GM21447 (cell line): ENCODE data around the gene TRMT1L.
"Not testable (repeated sequence)": the region's sequence is repeated elsewhere in the genome, so short reads cannot be mapped to it uniquely, and the experiment has no call there.

Experiments used
- ATAC-seq: cut with Tn5 transposase; IDR thresholded peaks from one replicate; pipeline ENCODE4 v1.9.1; 2021; ENCODE audit not compliant: unreplicated experiment

TRMT1L gene, protein sequence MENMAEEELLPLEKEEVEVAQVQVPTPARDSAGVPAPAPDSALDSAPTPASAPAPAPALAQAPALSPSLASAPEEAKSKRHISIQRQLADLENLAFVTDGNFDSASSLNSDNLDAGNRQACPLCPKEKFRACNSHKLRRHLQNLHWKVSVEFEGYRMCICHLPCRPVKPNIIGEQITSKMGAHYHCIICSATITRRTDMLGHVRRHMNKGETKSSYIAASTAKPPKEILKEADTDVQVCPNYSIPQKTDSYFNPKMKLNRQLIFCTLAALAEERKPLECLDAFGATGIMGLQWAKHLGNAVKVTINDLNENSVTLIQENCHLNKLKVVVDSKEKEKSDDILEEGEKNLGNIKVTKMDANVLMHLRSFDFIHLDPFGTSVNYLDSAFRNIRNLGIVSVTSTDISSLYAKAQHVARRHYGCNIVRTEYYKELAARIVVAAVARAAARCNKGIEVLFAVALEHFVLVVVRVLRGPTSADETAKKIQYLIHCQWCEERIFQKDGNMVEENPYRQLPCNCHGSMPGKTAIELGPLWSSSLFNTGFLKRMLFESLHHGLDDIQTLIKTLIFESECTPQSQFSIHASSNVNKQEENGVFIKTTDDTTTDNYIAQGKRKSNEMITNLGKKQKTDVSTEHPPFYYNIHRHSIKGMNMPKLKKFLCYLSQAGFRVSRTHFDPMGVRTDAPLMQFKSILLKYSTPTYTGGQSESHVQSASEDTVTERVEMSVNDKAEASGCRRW

DNA sequence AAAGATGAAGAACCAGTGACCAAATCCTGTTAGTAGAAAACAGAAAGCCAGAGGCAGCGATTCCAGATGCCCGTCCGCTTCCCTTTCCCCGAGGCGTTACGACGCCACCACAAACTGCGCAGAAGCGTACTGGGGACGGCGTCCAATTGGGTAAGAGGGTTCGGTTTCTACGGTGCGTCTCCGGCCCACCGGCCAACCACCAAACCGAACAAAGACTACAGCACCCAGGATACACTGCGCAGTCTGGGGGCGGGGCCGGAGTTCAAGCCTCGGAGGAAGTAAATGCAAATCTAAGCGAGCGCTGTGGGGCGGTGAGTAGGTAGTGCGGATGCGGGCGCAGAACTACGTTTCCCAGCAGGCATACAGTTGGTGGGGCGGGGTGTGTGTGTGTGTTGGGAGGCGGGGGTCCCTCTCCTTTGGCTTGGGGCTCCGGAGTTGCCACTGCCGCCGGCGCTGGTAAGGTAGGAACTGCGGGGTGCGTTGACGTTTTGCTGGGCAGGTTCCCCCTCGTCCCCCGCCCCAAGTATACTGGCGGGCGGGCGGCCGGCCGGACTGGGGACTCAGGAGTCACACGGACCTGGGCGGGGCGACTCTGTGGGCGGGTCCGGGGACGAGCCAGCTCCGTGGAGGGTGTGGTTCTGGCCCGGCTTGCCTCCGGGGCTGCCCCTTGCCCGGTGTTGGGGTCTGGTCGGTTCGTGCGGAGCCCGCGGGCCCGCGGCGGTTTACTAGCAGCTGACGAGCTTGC lies at the start of gene TRMT1L, which contains the start of gene SWT1:
Gene TRMT1L (minus strand): TSS at position 100 of the 745 bp plus-strand sequence. CDS start 241 bp downstream, outside the sequence.
Gene SWT1 (plus strand): TSS at position 314 of the 745 bp plus-strand sequence. CDS start 3,675 bp downstream, outside the sequence.
- peak; percentile 92 for ATAC-seq

DNA sequence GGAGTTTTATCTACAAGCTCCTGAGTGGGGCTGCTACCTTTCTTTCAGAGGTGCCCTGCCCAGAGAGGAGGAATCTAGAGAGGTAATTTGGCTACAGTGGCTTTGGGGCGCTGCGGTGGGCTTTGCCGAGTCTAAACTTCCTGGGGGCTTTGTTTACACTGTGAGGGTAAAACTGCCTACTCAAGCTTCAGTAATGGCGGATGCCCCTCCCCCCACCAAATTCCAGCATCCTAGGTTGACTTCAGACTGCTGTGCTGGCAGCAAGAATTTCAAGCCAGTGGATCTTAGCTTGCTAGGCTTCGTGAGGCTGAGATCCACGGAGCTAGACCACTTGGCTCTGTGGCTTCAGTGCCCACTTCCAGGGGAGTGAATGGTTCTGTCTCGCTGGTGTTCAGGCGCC lies 44.1 kb upstream of the TRMT1L start:
- ATAC-seq: no peak

DNA sequence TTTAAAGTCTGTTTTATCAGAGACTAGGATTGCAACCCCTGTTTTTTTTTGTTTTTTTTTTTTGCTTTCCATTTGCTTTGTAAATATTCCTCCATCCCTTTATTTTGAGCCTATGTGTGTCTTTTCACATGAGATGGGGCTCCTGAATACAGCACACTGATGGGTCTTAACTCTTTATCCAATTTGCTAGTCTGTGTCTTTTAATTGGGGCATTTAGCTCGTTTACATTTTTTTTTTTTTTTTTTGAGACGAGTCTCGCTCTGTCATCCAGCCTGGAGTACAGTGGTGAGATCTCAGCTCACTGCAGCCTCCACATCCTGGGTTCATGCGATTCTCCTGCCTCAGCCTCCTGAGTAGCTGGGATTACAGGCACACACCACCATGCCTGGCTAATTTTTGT lies 42.0 kb upstream of the TRMT1L start:
- ATAC-seq: not testable (repeated sequence)

DNA sequence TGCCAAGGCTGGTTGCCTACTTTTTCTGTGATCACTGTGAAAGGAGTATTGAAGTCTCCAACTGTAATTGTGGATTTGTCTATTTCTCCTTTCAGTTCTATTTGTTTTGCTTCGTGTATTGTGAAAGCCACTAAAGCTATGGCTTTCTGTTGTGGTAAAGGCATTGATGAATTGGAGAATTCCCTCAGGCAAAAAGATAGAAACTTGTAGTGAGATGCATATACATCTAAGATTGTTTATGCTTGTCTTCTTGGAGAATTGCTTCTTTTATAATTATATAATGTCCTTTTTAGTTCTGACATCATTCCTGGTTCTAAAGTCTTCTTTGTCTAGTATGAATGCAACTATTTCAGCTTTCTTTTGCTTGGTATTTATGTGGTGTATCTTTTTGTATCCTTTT lies 37.0 kb upstream of the TRMT1L start:
- ATAC-seq: no peak

DNA sequence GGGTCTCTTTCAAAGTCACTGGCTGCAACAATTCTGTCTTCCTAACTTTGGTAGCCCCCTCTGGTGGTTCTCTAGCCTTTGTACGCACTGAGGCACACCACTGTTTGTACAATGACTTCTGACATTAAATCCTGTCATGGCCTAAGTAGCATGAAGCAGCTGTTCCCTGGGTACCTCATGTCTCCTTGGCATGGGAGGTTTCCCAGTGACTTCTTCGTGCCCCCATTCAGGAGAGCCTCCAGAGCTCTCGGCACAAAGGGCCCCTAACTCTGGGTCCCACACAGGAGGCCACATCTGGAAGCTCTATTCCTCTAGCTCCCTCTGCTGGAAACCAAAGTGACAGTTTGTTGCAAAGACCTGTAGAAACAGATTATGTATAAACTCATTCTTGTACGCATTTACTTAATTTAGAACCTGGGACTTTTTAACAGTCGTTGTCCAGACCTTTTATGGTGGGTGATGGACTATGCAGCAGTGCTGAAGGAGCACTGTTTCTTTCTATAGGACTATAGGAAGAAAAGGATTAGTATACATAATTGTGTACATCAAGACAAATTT lies 13.6 kb upstream of the TRMT1L start:
- ATAC-seq: peak; percentile 88

DNA sequence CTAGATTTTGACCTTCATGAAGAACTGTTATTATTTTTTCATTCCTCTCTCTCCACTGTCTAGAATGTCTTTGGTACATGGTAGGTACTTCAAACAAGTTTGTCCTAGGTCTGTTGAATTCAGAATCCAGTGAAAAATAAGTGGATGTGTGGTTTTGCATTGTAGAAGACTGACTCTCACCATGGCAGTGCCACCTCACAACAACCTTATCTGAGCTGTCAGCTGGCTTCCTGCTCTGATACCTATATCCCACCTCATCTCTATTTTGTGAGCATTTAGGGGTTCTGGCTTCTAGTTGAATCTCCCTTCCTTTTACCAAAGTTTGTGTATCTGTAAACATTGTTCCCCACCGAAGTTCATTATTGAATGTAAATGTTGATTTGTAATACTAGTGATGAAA lies 9.4 kb upstream of the TRMT1L start:
- no peak for ATAC-seq

DNA sequence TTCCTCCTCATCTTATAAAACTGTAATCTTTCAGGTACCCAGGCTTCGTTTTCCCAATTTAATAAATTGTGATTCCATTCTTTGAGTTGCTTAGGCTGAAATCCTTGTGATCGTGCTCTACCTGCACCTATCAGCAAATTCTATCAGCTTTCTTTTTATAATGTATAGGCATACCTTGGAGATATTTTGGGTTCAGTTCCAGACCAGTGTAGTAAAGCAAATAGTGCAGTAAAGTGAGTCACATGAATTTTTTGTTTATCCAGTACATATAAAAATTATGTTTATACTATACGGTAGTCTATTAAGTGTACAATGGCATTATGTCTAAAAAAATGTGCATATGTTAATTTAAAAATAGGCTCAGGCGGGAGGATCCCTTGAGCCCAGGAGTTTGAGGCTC lies 5.7 kb upstream of the TRMT1L start:
- no peak for ATAC-seq

DNA sequence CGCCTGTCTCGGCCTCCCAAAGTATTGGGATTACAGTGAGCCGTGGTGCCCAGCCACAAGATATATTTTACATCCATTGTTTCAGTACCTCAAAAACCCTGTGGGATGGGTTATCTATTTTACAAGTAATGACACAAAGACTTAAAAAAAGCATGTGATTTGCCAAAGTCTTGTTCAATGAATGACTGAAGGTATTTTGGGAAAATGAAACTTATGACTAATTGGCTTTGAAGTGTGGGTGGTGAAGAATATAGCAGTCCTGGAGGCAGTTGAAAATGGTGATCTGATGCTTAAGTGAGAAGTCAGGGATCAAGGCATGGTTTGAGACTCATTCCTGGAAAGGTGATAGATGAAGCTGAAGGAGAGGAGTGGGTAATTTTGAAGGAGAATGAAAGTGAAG lies 3.2 kb upstream of the TRMT1L start:
- no peak for ATAC-seq

DNA sequence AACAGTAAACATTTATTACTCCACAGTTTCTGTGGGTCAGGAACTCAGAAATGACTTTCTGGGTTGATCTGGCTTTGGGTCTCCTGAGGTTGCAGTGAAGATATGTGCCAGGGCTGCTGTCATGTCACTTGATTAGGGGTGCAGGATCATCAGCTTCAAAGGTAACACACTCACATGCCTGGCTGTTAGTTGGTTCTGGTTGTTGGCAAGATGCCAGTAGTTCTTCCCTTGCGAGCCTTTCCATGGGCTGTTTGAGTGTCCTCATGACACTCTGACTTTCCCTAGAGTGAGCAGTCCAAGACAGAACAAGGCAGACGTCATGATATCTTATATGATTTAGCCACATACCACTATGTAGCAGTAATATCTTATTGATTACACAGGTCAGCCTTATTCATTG lies 2.0 kb upstream of the TRMT1L start:
- ATAC-seq: no peak

DNA sequence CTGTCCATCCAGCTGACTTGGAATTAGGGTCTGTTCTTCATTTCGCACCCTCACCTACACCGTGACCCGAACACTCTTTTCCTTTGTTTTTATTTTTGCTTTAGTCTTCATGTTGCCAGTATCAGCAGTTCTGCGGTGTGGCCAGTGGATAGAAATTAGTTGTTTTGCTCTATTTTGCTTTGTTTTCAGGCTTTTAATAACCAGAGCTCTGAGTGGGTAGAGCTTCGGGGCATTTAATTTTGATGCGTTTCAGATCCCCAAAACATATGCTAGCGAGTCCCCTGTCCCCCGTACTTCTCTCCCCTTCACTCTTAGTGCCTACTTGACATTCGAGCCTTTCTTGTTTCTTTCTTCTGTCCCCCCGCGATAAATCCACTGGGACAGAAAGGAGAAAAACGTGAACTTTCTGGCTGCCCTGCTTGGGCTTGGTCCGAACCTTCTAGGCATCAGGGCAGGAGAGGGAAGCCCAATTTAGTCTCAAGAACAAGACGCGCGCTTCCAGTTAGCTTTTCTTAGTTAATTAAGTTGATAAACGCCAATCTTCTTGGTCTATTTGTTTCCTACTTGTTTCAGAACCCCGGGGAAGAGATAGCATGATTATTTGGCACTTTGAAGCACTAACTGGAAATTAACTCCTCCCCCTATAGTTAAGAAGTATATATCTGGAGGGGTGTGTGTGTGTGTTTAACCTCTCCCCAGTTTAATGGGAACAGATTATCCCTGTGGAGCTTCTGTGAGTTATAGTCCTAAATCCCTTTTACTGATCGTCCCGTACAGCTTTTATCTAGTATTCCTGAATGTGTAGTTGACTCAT lies 1.1 kb upstream of the TRMT1L start:
- no peak for ATAC-seq

DNA sequence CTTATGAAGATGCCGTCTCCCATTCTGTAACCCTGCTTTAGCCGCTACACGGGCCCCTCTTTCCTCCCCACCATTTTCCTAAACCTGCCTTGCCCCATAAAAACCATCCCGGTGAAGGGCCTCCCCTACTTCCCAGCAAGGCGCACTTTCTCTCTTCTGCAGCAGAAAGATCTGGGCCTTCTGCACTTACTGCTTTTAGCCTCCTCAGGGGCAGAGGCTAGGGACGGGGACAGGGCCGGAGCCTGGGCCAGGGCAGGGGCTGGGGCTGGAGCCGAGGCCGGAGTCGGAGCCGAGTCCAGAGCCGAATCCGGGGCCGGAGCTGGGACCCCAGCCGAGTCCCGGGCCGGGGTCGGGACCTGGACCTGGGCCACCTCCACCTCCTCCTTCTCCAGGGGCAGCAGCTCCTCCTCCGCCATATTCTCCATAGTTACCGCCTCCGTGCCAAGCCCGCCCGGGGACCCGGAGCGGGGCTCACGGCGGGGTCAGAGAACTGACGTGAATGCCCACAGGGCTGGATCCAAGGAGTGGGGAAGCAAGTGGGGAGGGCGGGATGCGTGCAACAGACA lies 382 bp downstream of the TRMT1L start:
- ATAC-seq: peak; percentile 22

DNA sequence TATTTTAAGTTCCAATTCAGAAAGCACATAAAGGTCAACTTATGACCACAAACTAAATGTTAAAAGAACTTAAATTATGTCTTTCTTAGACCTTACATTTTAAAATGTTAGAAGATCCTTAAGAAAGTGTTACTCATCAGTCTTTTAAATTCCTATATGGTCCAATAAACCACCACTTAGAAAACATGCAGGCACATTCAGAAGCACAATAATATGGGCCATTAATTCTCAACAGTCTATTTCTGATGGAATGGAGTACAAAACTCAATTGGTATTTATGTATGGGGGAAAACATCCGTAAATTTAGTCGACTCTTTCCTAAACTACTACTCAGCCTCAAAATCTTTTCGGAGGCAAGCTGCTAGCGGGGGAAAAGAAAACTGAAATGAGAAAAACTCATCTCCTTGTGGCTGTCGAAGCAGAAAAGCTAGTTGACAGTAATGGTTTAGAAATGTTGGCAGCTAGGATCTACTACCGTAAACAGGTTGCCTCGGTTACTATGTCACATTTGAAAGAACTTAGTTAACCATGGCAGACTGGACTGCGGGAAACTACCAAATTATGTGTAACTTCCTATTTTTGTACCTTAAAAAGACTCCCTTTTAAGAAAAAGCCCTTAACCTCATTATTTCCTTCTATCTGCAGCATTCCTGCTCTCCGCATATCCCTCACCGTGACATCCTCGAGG lies 1.0 kb downstream of the TRMT1L start:
- no peak for ATAC-seq

DNA sequence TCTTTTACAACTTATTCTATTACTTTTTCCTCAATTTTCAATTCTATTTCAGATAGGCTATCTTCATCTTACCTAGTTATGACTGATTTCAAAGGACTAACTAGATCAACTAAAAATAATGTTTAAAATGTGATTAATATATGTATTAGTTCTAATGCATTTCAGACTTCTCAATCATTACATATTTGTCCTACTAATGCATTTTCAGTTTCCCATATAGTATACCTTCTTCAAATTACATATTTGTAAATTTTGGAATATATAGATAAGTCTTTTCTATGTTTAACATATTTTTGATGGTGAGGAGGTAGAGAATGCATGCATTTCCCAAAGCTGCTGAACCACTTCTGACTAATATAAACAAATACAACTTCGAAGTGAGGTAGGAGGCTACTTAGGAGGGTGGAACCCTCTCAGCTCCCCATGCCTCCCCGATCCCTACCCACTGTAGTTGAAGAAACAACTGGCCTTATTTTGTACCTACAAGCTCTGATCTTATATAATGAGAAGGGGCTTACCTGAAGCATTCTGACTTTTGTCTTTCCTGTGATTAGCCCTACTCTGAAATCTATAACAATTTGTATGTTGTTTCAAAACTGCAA lies 1.7 kb downstream of the TRMT1L start:
- no peak for ATAC-seq

DNA sequence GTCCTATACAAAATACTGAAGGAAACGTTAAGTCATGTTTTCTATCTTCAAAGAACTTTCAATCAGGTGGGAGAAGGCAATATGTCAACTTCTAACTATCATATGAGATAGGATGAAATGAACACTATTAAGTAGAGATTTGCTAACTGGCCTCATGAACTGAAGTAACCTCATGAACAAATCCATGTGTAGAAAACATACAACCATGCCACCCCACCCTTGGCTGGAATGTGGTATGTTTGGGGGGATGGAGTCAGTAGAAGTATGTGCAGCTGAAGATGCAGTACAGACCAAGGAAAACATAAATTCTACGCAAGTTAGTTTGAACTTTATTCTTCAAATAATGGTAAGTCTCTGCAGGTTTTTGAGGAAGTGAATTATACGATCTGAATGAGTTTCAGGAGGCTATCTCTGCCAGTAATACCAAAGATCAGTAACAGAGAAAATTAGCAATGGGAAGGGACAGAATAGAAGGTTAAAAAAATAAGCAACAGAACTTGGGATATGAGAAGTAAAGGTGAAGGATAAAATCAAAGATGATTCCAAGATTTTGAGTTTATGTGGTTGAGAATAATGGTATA lies 4.5 kb downstream of the TRMT1L start:
- ATAC-seq: no peak

DNA sequence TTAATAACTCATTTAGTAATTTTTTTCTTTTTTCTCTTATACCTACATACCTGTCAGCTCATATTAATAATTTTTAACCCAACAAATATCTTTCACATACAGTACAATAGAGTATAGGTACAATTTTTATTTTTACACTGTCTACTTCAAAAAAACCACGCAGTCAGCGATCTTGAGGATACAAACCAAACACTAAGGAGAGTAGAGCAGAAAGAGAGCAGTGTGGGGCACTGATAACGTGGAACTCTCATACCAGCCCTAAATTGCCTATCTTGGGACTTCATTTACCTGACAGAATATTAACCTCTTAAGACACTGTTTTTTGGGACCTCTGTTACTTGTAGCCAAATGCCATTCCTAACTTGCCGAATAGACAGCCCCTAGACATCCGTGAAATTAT lies 5.5 kb downstream of the TRMT1L start:
- no peak for ATAC-seq

DNA sequence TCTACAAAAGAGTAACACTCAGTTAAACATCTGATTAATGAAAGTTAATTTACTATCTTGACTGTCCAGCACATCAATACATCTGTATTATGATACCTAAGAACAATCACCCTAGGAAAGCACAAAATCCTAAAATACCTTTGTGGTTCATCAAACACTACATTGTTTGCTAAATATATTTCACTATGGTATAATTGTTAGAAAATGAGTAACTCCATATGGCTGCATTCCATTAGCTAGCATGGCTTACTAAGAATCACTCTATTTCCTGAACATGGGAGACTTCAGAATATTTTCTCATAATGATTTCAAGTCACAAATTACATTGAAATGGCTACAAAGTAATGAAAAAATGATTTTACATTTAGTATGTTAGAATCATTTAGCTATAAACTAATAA lies 12.5 kb downstream of the TRMT1L start:
- no peak for ATAC-seq

DNA sequence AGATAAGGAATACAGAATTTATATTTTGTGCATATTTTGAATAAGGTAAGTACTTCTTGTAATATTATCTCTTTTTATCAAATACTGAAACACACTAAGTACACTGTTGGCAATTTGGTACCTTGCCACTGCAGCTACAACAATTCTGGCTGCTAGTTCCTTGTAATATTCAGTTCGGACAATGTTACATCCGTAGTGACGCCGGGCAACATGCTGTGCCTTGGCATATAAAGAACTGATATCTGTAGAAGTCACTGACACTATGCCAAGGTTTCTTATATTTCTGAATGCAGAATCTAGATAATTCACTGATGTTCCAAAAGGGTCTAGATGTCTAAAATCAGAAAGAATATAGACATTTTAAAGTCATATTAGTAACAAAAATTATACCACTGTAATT lies 17.5 kb downstream of the TRMT1L start:
- ATAC-seq: no peak

DNA sequence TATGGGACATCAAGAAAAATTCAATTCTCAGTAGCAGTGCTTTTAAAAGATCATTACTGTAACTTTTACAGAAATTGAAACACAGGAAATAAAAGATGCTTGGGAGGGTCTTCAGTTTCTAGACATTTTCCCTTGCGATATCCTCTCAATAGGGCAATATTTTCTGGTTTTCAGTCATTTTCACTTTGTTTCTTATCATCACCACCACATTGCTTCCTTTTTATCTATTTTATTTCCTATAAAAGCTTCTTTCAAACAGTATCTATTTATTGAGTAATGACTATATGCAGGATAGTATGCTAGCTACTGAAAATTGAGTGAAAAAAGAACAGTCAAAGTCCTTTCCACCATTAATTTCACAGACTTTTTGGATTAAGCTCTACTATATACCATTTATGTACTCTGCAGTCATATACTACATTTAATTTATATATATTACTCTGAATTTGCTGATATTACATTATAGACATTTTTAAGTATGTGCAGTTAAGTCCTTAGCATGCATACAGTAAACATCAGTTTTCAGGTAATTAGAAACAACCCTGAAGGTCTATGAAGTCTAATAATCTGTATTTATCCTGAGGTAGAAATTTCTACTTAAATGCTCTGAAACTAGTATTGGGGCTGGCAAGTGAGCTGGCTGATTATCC lies 18.7 kb downstream of the TRMT1L start:
- no peak for ATAC-seq
